ENCODE results near the gene MMP25.

GRCh38 chr16:3106205-3106928, 60.0 kb downstream of the MMP25 start:
- TF ChIP-seq, protein P1, sequence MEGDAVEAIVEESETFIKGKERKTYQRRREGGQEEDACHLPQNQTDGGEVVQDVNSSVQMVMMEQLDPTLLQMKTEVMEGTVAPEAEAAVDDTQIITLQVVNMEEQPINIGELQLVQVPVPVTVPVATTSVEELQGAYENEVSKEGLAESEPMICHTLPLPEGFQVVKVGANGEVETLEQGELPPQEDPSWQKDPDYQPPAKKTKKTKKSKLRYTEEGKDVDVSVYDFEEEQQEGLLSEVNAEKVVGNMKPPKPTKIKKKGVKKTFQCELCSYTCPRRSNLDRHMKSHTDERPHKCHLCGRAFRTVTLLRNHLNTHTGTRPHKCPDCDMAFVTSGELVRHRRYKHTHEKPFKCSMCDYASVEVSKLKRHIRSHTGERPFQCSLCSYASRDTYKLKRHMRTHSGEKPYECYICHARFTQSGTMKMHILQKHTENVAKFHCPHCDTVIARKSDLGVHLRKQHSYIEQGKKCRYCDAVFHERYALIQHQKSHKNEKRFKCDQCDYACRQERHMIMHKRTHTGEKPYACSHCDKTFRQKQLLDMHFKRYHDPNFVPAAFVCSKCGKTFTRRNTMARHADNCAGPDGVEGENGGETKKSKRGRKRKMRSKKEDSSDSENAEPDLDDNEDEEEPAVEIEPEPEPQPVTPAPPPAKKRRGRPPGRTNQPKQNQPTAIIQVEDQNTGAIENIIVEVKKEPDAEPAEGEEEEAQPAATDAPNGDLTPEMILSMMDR (conservative IDR thresholded peaks at IDR 0.05 in 1 of 2, IDR thresholded peaks at IDR 0.05 in 1 of 2; ENCODE audit: extremely low read depth in 1 of 2, insufficient read depth in 1 of 2, low read depth in 1 of 2, low read length in 2 of 2) = no peak
- TF ChIP-seq EZH2 (IDR thresholded peaks at IDR 0.05; ENCODE audit: borderline replicate concordance, low read length) = no peak
